Stimulated activated CD4-positive, alpha-beta T cell treated with anti-CD3 and anti-CD28 coated beads, Interleukin-1b, Interleukin-23, amount 100 ng/mL, for 48 hours (primary cell): Measurements from ENCODE around the gene NPIPB4.
"Not testable (repeated sequence)": the region's sequence is repeated elsewhere in the genome, so short reads cannot be mapped to it uniquely, and the experiment has no call there.

Source experiments
- DNase-seq: peaks from one replicate; pipeline ENCODE4 v3.0.0-alpha.2; 2020

The NPIPB4 gene

GRCh38 chr16:21857656-21858055, at the start of gene NPIPB4:
Gene NPIPB4 (minus strand): TSS chr16:21857756. CDS start chr16:21857378, 378 bp downstream.
- DNase-seq = not testable (repeated sequence)

- DNase-seq = not testable (repeated sequence)
These were observed 41.4 kb upstream of the NPIPB4 start for GRCh38 chr16:21898998-21899397.

GRCh38 chr16:21881988-21882387, 24.4 kb upstream of the NPIPB4 start:
- peak; percentile 5 for DNase-seq

GRCh38 chr16:21837186-21837585, 20.4 kb downstream of the NPIPB4 start:
- DNase-seq = not testable (repeated sequence)

- not testable (repeated sequence) for DNase-seq
These were observed 21.2 kb downstream of the NPIPB4 start for GRCh38 chr16:21836334-21836733.

GRCh38 chr16:21835747-21836146, 21.8 kb downstream of the NPIPB4 start:
- not testable (repeated sequence) for DNase-seq

GRCh38 chr16:21834211-21834610, 23.3 kb downstream of the NPIPB4 start:
- DNase-seq = not testable (repeated sequence)

DNA sequence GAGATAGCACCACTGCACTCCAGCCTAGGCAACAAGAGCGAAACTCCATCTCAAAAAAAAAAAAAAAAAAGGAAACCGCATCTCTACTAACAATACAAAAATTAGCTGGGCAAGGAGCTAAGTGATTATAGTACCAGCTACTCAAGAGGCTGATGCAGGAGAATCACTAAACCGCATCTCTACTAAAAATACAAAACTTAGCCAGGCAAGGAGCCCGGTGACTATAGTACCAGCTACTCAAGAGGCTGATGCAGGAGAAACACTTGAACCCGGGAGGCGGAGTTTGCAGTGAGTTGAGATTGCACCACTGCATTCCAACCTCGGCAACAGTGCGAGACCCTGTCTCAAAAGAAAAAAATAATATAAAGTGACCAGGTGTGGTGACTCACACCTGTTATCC, 27.6 kb downstream of the NPIPB4 start:
- not testable (repeated sequence) for DNase-seq

DNA sequence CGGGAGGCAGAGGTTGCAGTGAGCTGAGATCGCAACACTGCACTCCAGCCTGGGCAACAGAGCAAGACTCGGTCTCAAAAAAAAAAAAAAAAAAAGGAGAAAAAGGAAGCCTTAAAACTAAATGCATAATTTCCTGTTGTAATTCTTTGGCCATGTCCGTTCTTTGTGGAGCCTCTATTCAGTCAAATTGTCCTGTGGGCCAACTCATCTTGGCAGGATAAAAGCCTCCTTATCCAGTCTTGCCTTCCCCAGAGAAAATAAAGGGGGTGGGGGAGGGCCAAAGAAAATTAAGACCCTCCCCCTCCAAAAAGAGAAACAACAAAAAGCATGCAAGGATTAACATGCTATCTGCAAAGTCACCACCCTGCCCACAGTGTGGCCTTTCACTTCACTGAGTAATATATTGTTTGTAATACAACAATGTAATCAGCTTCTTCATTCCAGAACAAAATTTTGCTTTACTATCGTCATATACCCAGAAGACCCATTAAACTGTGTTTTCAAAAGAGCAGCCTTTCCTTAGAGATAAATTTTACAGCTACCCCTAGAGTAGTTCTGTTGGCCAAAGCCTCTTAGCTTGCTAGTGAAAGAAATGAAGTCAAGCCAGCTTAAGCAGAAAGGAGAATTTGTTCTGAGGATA, 31.4 kb downstream of the NPIPB4 start:
- DNase-seq = not testable (repeated sequence)

- DNase-seq = not testable (repeated sequence)
These were observed 32.0 kb downstream of the NPIPB4 start for GRCh38 chr16:21825526-21825925.

- not testable (repeated sequence) for DNase-seq
These were observed 34.3 kb downstream of the NPIPB4 start for GRCh38 chr16:21823258-21823657.

DNA sequence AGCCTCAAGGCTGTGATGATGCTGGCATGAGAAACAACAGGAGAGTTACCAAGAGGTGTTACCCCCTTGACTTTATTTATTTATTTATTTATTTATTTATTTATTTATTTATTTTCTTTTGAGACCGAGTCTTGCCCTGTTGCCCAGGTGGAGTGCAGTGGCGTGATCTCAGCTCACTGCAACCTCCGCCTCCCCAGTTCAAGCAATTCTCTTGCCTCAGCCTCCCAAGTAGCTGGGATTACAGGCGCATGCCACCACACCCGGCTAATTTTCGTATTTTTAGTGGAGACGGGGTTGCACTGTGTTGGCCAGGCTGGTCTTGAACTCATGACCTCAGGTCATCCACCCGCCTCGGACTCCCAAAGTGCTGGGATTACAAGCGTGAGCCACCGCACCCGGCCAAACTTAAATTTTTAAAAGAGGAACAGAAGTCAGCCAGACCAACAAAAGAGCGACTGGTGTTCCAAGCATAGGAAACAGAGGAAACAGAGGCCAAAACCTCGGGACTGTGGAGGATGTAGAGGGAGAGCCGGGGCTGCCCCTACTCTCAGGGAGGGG, 36.6 kb downstream of the NPIPB4 start:
- not testable (repeated sequence) for DNase-seq

DNA sequence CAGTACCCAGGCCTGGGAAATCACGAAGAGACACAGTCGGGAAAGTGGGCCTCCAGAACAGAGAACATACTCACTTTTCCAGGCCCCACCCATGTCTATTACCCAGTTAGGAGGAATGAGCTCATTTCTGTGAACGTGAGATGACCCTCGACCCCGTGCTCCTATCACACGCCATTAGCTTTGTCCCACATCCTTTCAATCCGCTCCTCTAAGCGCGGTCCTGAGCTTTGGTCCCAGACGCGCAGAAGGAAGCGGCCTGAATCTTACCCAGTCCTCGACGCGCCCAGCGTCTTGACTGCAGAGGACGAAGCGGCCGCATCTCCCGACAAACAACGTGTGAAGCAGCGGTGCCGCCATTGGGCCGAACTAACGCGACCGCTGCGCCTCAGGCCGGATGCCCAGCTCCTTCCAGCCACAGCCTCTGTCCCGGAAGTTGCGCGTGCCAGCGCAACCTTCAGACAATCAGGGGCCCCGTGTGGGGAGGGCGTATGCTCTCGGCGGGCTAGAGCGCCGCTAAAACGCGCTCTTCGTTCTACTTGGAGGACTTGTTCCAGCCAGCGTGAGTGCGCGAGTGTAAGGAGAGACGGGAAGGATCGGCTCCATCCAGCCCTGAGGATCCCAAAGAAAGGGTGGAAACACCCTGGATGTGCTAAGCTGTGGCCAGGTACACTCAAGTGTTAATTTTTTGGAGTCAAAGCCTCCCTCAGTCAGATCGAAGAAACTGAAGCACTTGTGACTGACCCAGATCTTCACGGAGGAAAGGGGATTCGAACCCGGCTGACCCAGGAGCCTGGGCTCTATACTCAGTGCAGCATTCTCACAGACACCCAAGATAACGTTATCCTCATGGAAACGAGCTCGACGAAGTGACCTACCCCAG, 37.3 kb downstream of the NPIPB4 start:
- peak; percentile 78 for DNase-seq

- not testable (repeated sequence) for DNase-seq
These were observed 37.9 kb downstream of the NPIPB4 start for GRCh38 chr16:21819617-21820016.

DNA sequence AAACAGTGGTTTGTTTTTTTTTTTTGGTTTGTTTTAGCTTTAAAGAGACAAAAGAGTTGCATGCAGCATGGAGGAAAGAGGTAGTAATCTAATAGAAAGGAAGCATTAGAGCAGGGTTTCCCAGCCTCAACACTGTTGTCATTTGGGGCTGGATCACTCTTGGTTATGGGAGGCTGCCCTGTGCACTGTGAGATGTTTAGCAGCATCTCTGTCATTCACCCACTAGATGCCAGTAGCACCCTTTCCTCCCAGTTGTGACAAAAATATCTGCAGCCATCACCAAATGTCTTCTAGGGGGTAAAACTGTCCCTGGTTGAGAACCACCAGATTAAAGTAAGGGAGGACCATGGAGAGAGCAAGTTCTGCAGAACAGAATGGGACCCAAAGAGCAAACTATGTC, 40.5 kb downstream of the NPIPB4 start:
- not testable (repeated sequence) for DNase-seq

- DNase-seq = not testable (repeated sequence)
These were observed 41.9 kb downstream of the NPIPB4 start for GRCh38 chr16:21815694-21816093.

GRCh38 chr16:21802375-21802663, 55.2 kb downstream of the NPIPB4 start:
- DNase-seq = not testable (repeated sequence)

- DNase-seq = not testable (repeated sequence)
These were observed 55.8 kb downstream of the NPIPB4 start for GRCh38 chr16:21801538-21802374.

DNA sequence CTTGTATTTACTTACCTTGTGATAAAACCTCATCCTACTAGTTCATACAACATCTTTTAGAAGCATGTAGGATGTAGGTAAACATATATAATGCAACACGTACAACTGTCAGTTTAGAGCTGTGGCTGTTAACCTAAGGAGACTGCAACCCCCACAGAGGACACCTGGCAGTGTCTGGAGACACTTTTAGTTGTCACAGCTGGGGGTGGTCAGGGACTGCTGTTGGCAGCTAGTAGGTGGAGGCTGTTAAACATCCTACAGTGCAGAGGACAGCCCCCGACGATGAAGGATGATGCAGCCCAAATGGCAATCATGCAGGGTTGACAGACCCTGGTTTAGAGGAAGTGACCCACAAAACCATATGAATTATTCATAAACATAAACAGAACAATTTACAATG, 59.0 kb downstream of the NPIPB4 start:
- DNase-seq = not testable (repeated sequence)

GRCh38 chr16:21793310-21793709, 64.2 kb downstream of the NPIPB4 start:
- not testable (repeated sequence) for DNase-seq

- DNase-seq = not testable (repeated sequence)
These were observed 67.0 kb downstream of the NPIPB4 start for GRCh38 chr16:21790506-21790905.
